Hematopoietic multipotent progenitor cell treated with erythropoietin and hydrocortisone succinate and interleukin-3 and kit ligand, for 15 days (in vitro differentiated cells): ENCODE data around the gene DNAJC5.

Experiments
- DNase-seq: peaks from one replicate; pipeline ENCODE4 v3.0.0-alpha.2; 2015; ENCODE audit warnings: low spot score

The DNAJC5 gene

DNA sequence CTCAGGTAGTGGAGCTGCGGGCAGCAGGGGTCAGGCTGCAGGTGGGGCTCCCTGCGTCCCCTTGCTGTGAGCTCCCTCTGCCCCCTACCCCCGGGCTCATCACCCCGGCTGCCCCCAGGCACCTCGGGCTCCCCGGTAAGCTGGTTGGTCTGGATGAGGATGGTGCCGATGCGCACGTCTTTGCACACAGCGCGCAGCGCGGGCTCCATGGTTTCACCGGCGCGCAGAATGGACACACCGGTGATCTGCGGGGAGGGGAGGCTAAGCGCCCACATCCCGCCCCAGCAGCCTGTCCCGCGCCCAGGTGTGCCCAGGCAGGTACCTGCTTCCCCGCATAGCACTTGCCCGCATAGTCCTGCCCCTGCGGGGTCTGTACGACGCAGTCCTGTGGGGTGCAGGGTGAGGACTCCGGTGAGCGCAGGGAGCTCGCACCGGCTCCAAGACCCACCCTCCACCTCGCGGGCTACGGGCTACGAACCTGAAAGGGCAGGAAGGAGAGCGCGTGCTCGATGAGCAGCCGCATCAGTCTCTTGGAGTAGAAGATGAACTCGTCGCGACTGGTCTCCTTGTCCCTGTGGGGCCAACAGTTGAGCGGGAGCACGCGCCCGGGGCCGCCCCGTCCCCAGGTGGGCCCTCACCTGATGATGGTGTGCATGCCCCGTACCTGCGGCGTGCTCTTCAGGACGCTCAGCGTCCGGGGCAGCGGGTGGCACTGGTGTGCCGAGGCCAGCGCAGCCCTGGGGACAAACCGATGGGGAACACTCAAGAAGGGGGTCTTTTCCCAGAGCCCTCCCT lies 45.7 kb downstream of the DNAJC5 start:
- no peak for DNase-seq

DNA sequence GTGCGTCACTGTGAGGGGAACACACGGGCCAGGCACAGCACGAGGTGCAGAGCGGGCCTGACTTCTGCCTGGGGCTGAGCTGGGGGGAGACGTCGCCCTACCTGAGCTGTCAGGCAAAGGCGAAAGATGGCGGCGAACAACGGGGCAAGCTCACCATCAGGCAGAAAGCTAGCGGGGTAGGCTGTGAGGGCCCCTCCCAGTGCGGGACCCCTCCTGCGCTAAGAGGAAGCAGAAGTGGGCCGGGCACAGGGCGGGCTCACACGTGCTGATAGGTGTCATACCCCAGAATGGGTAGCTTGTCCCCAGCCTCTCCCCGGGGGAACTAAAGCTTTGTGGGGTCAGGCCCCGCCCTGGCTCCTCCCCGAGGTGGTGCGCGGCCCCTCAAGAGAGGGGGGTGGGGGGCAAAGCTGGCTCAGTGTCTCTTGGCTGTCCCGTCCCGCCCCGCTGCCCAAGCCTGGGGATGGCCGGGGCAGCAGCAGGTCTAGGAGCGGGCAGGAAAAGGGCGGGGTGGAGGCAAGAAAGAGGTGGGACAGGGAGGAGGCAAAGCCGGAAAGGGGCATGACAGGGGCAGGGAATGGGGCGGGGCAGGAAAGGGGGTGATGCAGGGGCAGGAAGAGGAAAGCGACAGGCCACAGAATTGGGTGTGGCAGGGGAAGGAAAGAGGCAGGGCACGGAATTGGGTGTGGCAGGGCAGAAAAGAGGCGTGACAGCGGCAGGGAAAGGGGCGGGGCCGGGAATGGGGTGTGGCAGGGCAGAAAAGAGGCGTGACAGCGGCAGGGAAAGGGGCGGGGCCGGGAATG lies 46.6 kb downstream of the DNAJC5 start:
- DNase-seq, result peak; percentile 19

DNA sequence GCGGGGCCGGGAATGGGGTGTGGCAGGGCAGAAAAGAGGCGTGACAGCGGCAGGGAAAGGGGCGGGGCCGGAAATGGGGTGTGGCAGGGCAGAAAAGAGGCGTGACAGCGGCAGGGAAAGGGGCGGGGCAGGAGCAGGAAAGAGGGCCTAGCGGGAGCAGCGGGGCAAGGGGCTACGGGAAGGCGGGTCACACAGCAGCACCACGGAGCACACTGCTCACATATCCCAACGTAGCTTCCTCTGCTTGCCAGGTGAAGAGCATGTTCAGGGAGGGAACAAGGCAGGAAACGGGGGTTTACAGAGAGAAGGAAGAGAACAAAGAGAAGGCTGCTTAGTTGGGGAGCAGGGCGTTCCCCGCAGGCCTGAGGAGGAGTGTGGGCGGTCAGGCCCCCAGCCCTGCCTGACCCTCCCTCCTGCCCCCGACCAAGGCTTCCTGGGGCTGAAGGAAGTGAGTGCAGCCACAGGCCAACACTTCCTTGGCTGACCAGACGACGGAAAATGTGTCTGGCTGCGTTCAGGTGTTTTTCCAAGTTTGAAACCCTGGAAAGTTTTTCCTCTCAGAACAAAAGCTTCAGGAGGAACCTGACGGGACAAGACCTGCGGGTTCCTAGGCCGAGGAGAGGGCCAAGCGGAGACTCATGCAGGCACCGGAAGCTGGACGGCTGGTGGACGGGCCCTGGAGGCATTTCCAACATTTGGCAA lies 47.5 kb downstream of the DNAJC5 start:
- DNase-seq, result no peak

DNA sequence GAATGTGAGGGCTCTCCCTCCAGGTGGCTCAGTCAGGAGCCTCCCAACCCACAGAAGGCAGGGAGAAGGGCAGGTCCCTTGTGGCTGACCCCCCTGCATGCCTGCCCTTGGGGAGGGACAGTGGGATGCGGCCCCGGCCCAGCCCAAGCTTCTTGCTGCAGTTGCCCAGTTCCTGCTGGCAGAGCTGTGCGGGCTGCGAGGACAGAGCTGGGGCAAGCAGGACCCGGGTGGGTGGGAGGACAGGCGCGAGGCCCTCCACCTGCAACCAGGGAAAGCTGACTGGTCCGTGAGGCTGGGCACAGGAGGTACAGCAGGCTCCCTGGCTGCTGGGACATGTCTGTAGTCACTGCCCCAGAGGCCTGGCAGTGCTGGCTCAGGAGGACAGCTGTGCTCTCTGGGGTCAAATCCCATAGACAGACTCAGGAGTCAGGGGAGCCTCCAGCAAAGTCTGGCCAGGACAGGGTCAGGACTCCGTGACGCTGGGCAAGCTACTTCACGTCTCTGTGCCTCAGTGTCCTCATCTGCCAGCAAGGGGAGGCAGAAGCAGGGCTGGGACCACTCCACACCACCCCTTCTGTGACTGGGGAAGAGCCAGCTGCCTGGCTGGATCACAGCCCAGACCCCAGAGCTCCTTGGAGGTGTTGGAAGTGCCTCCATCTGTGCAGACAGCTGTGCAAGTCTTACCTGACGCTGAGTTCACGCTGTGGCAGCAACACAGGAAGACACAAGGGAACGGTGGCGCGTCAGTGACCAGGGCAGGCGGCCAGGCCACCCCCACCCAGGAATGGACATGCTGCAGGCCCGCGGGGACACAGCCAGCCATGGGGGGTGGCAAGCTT lies 48.3 kb downstream of the DNAJC5 start:
- no peak for DNase-seq

DNA sequence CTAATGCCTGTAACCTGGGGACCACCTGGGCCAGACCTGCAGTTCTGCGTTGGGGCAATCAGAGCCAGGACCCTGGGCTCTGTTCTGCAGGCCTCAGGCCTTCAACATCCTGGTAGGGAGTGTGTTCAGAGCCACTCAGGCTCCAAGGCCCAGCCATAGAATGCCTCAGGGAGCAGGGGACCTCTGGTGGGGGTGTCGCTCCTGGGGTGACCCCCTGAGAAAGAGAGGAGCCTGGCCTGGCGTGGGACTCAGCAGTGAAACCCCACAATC lies 48.8 kb downstream of the DNAJC5 start:
- no peak for DNase-seq

- no peak for DNase-seq
Measured at GRCh38 chr20:63944078-63944941, 49.4 kb downstream of the DNAJC5 start.

- no peak for DNase-seq
Measured at GRCh38 chr20:63945031-63945658, 50.2 kb downstream of the DNAJC5 start.

DNA sequence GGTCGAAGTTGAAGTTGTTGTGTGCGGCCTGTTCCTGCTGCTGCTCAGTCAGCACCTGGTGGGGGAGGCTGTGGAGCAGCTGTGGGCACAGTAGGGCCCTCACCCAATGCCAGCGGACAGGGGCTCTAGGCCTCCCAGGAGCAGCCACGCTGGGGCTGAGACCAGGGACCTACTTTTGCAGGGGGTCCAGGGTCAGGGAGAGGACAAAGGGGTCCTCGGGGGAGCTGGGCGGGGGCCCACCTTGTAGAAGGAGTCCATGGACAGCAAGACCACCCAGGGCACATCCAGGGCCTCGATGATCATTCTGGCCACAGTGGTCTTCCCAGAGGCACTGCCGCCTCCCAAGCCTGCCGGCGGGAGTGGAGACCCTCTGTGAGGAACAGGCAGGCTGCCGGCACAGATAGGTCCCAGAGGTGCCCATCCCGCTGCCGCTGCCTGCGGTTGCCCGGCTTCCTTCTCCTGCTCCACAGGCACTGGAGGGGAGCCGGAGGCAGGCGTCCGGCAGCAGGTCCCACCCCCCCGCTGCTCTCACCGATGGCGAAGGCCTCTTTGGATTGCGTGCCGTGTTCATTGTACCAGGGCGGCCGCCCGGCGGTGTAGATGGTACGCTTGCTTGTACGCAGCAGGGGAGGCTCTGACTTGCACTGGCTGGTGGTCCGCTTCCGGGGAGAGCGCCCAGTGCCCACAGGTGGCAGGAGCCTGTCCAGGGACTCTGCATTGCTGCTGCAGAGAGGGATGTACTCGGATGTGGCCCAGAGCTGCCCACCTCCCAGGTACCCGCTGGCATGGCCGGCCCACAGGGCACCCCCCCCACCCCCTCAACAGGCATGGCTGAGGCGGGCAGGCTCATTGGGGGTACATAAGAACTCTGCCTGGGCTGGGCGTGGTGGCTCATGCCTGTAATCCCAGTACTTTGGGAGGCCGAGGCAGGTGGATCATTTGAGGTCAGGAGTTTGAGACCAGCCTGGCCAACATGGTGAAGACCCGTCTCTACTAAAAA lies 51.3 kb downstream of the DNAJC5 start:
- no peak for DNase-seq

DNA sequence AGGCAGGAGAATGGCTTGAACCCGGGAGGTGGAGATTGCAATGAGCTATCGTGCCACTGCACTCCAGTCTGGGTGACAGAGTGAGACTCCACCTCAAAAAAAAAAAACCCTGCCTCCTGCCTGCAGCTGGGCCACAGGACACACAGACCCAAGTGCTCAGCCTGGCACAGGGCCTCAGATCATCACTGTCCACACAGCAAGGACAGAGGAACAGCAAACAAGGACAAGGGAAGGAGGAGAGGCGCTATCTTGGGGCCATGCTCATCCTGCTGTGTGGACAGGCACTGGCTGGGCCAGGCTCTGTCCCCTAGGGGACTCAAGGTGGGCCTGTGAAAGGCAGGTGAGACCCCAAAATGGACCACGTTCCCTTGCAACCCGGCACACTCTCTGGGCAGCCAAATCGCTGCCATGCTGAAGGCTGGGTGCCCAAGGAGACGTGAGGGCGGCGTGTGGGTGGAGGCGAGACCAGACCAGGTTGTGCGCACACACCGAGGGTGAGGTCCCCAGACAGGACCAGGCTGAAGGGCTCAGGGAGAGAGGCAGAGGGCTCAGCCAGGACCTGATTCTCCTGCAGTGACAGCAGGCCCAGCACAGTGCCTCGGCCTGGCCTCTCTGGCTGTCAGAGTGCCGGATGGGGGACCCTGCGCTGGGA lies 52.2 kb downstream of the DNAJC5 start:
- no peak for DNase-seq

GRCh38 chr20:63947638-63948456 lies 52.9 kb downstream of the DNAJC5 start:
- DNase-seq, result no peak

DNA sequence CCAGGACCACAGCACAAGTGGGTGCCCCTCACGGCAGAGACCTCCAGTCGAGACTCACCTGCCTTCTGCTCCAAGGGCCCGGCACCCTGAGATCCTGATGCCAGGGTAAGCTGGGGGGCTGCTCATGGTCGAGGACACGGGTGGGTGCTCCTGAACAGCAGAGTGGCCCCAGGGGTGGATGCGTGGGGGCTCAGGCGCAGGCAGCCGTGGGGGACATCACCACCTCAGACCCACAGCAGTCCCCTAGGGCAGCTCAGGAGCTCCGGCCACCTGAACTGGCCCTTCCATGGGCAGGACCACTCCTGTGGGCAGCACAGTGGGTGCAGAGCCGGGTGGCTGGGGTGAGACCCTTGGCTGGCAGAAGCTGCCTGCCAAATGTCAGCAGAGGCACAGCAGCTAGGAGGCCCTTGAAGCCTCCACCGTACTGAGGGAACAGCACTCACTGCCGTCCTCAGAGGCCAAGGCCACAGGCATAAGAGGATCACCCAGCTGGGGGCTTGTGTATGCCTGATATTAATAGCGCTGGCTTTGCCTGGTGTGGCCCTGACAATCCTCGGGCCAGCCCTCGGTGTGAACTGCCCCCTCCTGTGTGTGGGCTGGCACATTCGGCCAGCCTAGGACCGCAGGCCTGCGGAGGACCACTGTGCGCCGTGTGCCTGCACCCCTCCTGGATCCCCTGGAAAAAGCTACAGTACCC lies 55.9 kb downstream of the DNAJC5 start:
- no peak for DNase-seq

DNA sequence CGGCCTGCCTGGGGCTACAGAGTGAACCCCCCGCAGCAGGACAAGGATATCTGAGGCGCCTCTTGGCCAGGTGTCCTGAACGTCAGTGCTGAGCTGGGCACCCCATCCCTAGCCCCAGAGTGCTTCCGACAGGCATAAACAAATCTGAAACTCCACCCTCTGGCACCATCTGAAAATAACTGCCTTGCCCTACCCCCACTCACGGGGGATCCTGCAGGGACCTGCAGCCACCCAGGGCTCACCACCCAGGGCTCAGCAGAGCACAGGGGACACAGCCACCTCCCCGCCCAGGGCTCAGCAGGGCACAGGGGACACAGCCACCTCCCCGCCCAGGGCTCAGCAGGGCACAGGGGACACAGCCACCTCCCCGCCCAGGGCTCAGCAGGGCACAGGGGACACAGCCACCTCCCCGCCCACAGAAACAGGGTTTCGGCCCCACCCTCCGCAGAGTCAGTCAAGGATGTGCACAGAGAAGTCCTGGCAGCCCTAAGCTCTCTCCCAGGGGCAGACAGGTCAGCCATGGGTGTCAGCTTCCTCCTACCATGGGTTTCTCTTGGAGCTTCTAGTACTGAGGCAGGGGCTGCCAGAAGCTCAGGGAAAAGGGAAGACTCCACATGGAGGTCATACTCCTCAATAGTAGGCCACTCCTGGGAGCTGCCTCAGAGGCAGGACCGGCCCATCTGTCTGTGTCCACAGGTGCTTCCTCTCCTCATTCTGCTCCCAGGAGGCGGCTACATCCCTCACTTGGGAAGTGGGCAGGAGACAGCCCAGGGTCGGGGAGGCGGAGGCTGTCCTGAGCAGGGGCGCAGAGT lies 56.7 kb downstream of the DNAJC5 start:
- DNase-seq, result no peak

DNA sequence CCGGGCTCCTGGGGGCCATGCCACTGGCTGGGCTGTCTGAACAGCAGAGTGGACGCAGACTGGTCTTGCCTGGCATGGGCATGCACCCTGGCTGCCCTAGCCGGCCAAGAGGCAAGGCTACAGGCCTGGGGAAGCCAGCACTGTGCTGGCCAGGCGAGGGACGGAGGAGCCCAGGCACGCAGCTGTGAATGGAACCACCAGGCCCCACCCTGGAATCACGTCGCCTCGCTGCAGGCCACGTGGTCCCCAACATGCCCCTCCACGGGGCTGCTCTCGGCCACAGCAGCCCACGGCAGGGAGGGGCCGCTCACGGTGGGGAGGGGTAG lies 57.2 kb downstream of the DNAJC5 start:
- DNase-seq, result no peak

DNA sequence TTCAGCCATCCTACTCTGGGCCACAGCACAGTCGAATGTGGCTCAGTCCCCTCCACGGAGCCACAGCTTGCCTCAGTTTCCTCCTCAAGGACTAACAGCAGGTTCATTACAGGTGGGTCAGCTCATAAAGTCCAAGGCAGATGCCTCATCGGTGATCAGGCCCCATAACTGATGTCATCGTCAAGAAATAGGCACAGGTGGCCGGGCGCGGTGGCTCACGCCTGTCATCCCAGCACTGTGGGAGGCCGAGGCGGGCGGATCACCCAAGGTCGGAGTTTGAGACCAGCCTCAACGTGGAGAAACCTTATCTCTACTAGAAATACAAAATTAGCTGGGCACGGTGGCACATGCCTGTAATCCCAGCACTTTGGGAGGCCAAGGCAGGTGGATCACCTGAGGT lies 57.8 kb downstream of the DNAJC5 start:
- DNase-seq, result no peak

DNA sequence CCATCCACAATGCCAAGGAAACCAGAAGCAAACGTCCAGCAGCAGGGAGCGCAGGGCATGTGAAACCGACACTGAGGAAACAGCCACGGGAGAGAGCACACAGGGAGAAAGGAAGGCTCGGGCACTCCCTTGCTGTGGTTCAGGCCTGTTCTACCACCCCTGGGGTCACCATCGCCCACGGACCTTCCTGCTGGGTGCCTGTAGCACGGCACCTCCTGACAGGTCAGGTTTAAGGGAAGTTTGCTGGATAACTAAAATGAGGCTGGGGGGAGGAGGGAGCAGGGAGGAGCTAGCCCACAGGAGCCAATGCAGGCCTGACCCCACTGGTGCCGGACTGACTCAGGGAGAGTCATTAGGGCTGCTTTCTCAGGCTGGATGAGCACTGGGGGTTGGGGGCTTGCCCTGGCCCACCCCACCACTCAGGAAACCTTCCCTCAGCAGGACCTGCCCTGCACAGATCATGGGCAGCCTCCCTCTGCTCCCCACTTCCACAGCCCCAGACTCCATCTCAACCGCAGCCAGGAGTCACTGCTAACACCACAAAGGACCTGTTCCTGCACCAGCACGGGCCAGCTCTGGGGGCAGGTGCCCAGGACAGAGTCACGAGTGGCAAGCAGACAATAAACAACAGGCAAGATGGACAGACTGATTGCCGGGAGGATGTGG lies 59.0 kb downstream of the DNAJC5 start:
- DNase-seq, result no peak

DNA sequence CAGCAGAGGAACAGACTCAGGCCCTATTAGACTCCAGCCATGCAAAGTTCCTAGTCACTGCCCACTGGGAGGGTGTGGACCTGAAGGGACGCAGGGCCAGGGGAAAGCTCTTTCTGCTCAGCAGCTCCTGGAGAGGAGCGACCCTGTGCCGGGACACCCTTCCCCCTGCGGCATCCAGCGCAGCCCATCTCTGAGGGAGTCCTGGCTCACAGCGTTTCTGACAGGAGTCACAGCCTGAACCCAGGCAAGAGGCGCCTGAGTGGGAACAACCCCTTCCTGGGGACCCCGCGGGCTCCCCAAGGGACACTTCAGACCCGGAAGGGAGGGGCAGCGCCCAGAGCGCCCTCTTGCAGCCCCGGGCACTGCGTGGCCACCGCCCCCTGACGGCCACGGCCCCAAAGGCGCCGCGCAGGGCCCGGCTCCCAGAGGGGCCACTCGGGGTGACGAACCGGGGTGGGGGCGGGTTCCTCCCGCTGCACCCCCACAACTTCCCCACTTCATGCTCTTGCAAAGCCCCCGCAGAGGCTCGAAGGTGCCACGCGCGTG lies 60.4 kb downstream of the DNAJC5 start:
- peak; percentile 11 for DNase-seq
